IPS-20b (cell line): ENCODE measurements around the gene RNU1-4.
"Not testable (repeated sequence)": the region's sequence is repeated elsewhere in the genome, so short reads cannot be mapped to it uniquely, and the experiment has no call there.

Source experiments
- H3K27ac ChIP-seq: one replicate; pipeline ENCODE4 v1.5.1; 2013; ENCODE audit warnings: low read length
- H3K27me3 ChIP-seq: 2 replicates; pipeline ENCODE4 v1.6.1; 2013; ENCODE audit warnings: mild to moderate bottlenecking, low read length, inconsistent platforms; ENCODE audit not compliant: insufficient read depth
- H3K36me3 ChIP-seq: 2 replicates; pipeline ENCODE4 v1.6.1; 2013; ENCODE audit warnings: low read depth, mild to moderate bottlenecking, inconsistent platforms, low read length, moderate library complexity; ENCODE audit not compliant: insufficient read depth
- H3K4me1 ChIP-seq: 2 replicates; pipeline ENCODE4 v1.6.1; 2013; ENCODE audit warnings: mild to moderate bottlenecking, control low read depth, inconsistent platforms, low read length, moderate library complexity; ENCODE audit not compliant: insufficient read depth
- H3K4me3 ChIP-seq: 2 replicates; pipeline ENCODE4 v1.5.1; 2013; ENCODE audit warnings: mild to moderate bottlenecking, low read length, inconsistent platforms
- H3K9ac ChIP-seq: 2 replicates; pipeline ENCODE4 v1.6.1; 2013; ENCODE audit warnings: low read depth, mild to moderate bottlenecking, inconsistent platforms, low read length, moderate library complexity
- H3K9me3 ChIP-seq: 2 replicates; pipeline ENCODE4 v1.6.1; 2013; ENCODE audit warnings: mild to moderate bottlenecking, low read depth, low read length, inconsistent platforms; ENCODE audit not compliant: insufficient read depth

The RNU1-4 gene

DNA sequence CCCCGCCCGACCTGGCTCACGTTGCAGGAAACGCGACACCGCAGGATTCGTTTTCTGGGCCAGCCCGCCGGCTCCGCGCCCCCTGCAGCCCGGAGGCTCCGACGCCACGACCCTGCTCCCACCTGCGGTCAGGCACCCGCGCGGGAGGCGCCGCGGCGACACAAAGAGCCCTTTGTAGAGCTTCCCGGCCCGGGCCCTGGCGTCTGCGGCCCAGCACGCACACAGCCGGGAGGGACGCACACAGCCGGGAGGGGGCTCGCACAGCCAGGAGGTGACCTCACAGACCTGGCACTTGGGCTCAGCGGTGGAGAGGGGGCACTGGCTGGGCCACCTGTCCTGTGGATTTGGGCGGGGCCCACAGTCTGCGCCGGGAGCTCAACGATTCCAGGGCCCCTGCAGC, 39.1 kb upstream of the RNU1-4 start:
- H3K4me1 ChIP-seq, H3K9me3 ChIP-seq, H3K9ac ChIP-seq, H3K36me3 ChIP-seq, H3K27me3 ChIP-seq, H3K4me3 ChIP-seq, H3K27ac ChIP-seq: not testable (repeated sequence)

DNA sequence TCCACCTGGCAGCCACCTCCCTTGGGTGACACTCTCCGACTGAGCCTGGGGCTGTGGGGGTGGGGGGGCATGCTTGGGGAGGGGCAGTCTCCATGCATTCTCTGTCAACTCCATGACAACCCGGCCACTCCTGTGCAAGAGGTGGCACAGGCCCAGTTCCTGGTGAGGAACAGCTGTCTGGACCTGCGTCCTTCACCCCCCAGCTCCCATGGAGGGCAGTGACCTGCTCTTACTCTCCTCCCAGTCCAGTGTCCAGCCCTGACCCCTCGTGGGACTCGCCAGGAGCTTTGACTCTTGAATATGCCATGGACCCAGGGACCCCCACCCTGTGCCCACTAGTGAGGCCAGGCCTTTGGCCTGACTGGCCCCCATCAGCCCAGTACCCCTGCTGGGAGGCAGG, 38.0 kb upstream of the RNU1-4 start:
- not testable (repeated sequence) for H3K9ac ChIP-seq, H3K27me3 ChIP-seq, H3K4me1 ChIP-seq, H3K27ac ChIP-seq, H3K4me3 ChIP-seq, H3K9me3 ChIP-seq, H3K36me3 ChIP-seq

DNA sequence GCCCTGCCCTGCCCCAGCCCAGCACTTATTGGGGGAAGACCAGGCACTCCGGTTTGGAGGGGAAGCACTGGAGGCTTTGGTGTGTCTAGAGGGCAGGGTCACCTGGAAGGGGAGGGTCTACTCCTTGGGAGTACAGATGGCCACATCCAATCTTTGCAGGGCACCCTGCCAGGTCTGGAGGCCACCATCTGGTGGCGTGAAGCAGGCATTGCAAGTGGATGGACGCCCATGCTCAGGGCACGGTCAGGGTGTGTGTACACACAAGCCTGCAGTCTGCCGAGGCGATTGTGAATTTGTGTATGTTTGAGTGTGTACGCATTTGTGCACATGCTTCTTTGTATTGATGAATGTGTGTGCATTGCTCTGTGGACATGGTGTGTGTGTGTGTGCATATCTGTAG, 37.2 kb upstream of the RNU1-4 start:
- not testable (repeated sequence) for H3K36me3 ChIP-seq, H3K4me1 ChIP-seq, H3K27me3 ChIP-seq

DNA sequence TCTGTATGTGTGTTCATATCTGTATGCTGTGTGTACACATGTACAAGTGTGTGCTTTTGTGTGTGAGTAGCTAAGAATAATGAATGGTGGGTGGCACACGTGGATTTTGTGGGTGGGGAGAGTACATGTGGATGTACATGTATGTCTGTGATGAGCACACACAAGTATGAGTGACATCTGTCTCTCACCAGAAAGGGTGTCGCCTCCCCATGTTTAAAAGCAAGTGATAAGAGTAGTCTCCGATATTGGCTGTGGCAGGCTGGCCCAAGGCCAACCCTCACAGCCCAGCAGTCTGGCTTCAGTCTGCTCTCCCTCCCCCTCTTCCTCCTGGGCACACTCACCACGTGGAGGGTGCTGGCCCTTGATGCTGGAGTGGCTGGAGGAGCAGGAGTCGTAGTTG, 36.7 kb upstream of the RNU1-4 start:
- not testable (repeated sequence) for H3K27me3 ChIP-seq, H3K9me3 ChIP-seq, H3K9ac ChIP-seq, H3K36me3 ChIP-seq, H3K27ac ChIP-seq, H3K4me1 ChIP-seq, H3K4me3 ChIP-seq

More for the DNA sequence above, 37.2 kb upstream of the RNU1-4 start:
- not testable (repeated sequence) for H3K27ac ChIP-seq, H3K9ac ChIP-seq, H3K4me3 ChIP-seq, H3K9me3 ChIP-seq

DNA sequence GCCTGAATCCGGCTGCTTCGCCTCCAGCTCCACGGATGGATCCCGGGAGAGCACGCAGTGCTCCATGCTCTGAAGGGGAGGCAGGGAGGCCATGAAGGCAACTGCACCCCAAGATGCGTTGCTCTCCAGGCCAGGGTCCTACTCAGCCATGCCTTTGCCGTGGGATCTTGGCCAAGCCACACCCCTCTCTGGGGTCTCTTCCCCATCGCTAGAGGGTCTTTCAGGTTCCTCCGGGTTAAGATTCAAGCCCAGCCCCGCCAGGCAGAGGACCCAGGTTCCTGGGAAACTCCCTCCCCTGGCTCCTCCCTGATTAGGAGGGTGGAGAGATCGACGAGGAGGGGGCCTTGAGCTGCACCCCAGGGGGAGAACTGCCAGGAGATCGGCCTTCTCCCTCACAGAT, 36.2 kb upstream of the RNU1-4 start:
- H3K9ac ChIP-seq, H3K4me3 ChIP-seq, H3K27me3 ChIP-seq, H3K36me3 ChIP-seq, H3K4me1 ChIP-seq, H3K9me3 ChIP-seq, H3K27ac ChIP-seq: not testable (repeated sequence)

- H3K4me3 ChIP-seq, H3K9ac ChIP-seq, H3K9me3 ChIP-seq, H3K27me3 ChIP-seq, H3K4me1 ChIP-seq, H3K36me3 ChIP-seq, H3K27ac ChIP-seq: not testable (repeated sequence)
These were observed 35.7 kb upstream of the RNU1-4 start for GRCh38 chr1:16704502-16705100.

DNA sequence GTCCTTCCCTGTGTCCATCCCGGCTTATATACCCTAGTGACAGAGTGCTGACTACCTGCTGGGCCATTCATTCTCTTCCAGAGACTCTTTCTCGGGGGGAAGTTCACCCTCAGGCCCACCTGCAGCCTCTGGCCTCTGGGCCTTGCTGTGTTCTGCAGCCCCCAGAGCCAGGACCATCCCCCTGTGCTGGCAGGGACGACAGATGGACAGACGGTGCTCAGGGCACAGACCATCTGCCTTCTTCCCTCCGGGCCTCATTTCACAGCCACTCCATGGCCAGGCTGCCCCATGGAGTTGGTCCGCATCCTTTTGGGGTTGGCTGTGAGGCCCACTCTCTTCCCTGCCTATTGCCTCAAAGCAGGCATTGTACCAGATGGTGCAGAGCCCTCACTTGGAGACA, 34.0 kb upstream of the RNU1-4 start:
- H3K9me3 ChIP-seq, H3K36me3 ChIP-seq, H3K4me1 ChIP-seq, H3K27ac ChIP-seq, H3K27me3 ChIP-seq, H3K9ac ChIP-seq, H3K4me3 ChIP-seq: not testable (repeated sequence)

GRCh38 chr1:16707130-16708093, 32.9 kb upstream of the RNU1-4 start:
- not testable (repeated sequence) for H3K4me1 ChIP-seq, H3K9ac ChIP-seq, H3K36me3 ChIP-seq, H3K9me3 ChIP-seq, H3K27ac ChIP-seq, H3K4me3 ChIP-seq, H3K27me3 ChIP-seq

DNA sequence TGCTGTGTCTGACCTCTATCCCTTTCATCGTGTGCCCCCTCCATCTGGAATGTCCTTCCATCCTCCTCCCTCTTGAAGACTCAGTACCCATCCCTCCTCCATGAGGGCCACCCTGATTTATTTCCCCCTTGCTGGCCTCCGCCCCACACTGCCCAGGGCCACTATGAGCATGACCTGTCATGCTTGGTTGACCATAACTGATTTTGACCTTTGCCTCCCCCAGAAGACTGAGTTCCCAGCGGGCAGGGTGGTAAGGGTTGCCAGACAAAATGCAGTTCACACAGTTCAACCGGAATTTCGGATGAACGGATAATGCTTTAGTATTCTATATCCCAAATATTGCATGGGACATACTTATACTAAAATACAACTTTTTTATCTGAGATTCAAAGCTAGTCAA, 31.6 kb upstream of the RNU1-4 start:
- H3K36me3 ChIP-seq, H3K9me3 ChIP-seq, H3K9ac ChIP-seq, H3K27me3 ChIP-seq, H3K4me3 ChIP-seq, H3K4me1 ChIP-seq, H3K27ac ChIP-seq: not testable (repeated sequence)

DNA sequence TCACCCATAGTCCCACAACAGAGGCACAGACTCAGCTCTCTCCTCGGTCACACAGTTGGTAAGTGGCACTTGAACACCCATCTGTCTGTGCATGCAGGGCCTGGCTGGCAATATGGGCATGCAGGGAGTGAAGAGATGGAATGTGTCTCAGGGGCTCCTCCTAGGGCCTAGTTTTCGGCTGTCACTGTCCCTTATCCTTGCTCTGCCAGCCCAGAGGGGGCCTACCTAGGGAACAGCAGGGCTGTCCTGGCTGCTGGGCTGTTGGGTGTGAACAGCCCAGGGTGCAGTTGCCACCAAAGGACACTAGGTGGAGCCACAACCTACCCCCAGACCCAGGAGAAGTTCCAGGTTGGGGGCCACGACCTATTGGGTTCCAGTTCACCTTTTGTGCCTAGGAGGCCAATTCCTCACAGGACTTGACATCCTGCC, 30.6 kb upstream of the RNU1-4 start:
- H3K9me3 ChIP-seq, H3K27me3 ChIP-seq, H3K4me1 ChIP-seq, H3K36me3 ChIP-seq, H3K27ac ChIP-seq, H3K9ac ChIP-seq, H3K4me3 ChIP-seq: not testable (repeated sequence)

GRCh38 chr1:16710618-16711017, 29.7 kb upstream of the RNU1-4 start:
- H3K4me1 ChIP-seq, H3K27me3 ChIP-seq, H3K9me3 ChIP-seq, H3K36me3 ChIP-seq, H3K27ac ChIP-seq, H3K9ac ChIP-seq, H3K4me3 ChIP-seq: not testable (repeated sequence)

DNA sequence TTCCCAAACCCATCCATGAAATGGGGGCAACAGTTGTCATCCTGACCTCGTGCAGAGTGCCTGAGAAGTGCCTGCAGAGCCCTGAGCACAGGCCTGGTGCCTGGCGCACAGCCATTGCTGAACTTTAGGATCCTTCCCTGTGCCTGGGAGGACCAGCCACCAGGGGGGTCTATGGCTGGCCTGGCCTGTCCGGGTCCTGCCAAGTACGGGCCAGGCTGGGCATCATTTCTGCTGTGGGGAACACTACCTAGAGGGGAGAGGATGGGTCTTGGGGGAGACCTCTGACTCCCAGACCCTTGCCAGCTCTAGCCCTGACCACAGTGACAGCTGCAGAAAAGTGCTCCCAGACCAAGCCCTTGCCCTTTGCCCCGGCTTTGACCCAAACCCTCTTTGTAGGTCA, 28.2 kb upstream of the RNU1-4 start:
- not testable (repeated sequence) for H3K36me3 ChIP-seq, H3K9ac ChIP-seq, H3K4me3 ChIP-seq, H3K9me3 ChIP-seq, H3K4me1 ChIP-seq, H3K27me3 ChIP-seq, H3K27ac ChIP-seq
